ENCODE data around the gene MRPL40.

Gene MRPL40

GRCh38 chr22:19463008-19463407 lies 30.7 kb downstream of the MRPL40 start:
- Histone ChIP-seq H3K27ac (ENCODE audit: extremely low read depth, low read depth, low read length) (no peak overlapping the region), H3K4me1 (ENCODE audit: control insufficient read depth, insufficient read depth, low read length) (no peaks in the 10 kb centered on the region), H3K4me3 (ENCODE audit: low read depth, low read length) (no peak overlapping the region), H3K9me3 (ENCODE audit: control insufficient read depth, insufficient read depth, low read depth, low read length) (no peaks in the 10 kb centered on the region), H3K36me3 (ENCODE audit: control insufficient read depth in 2 of 2, insufficient read depth in 1 of 2, low read length in 2 of 2) (peaks cover 14 to 96% of the 10 kb centered on the region in 2 experiments; a peak in 2 of 3 replicates)
- ChIA-PET POLR2A (interaction anchor here (1.5 kb wide), 1 partner anchor 17 kb away, joined by 3 read pairs; the partner anchor contains the start of gene CDC45), CTCF (interaction anchor here (0.6 to 5.8 kb wide), 4 partner anchors 9 to 17 kb away, joined by 3 to 27 read pairs (median 6); partner anchors contain the start of gene UFD1)
- TF ChIP-seq ZNF354C (tag by site-specific recombination; IDR thresholded peaks at IDR 0.05; ENCODE audit: borderline replicate concordance, low read depth), result no peak
- no peak for TF ChIP-seq ZNF747 (tag by site-specific recombination; IDR thresholded peaks at IDR 0.05)
- TF ChIP-seq ZNF239 (tag by site-specific recombination; IDR thresholded peaks at IDR 0.05), result no peak
- TF ChIP-seq REST (tag by site-specific recombination; IDR thresholded peaks at IDR 0.05), result no peak
- no peak for TF ChIP-seq ZXDB (tag by site-specific recombination; IDR thresholded peaks at IDR 0.05)
- TF ChIP-seq ZNF146 (tag by site-specific recombination; IDR thresholded peaks at IDR 0.05), result no peak
- no peak for TF ChIP-seq KLF8 (tag by site-specific recombination; IDR thresholded peaks at IDR 0.05)
- no peak for TF ChIP-seq ZNF133 (tag by site-specific recombination; IDR thresholded peaks at IDR 0.05)
- TF ChIP-seq OVOL3 (tag by site-specific recombination; IDR thresholded peaks at IDR 0.05), result no peak
- no peak for TF ChIP-seq ZNF768 (tag by site-specific recombination; IDR thresholded peaks at IDR 0.05)
- TF ChIP-seq ZBTB20 (tag by site-specific recombination; IDR thresholded peaks at IDR 0.05), result no peak
- no peak for TF ChIP-seq ZNF350 (tag by site-specific recombination; IDR thresholded peaks at IDR 0.05)
- TF ChIP-seq, protein P1, sequence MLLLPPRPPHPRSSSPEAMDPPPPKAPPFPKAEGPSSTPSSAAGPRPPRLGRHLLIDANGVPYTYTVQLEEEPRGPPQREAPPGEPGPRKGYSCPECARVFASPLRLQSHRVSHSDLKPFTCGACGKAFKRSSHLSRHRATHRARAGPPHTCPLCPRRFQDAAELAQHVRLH (tag by site-specific recombination; IDR thresholded peaks at IDR 0.05), result no peak
- TF ChIP-seq ZNF645 (tag by site-specific recombination; IDR thresholded peaks at IDR 0.05), result no peak
- TF ChIP-seq ZNF132 (tag by site-specific recombination; IDR thresholded peaks at IDR 0.05; ENCODE audit: borderline replicate concordance), result no peak
- no peak for TF ChIP-seq ZNF214 (tag by site-specific recombination; IDR thresholded peaks at IDR 0.05; ENCODE audit: borderline replicate concordance)
- no peak for TF ChIP-seq HIC1 (tag by site-specific recombination; IDR thresholded peaks at IDR 0.05)
- TF ChIP-seq, protein P2, sequence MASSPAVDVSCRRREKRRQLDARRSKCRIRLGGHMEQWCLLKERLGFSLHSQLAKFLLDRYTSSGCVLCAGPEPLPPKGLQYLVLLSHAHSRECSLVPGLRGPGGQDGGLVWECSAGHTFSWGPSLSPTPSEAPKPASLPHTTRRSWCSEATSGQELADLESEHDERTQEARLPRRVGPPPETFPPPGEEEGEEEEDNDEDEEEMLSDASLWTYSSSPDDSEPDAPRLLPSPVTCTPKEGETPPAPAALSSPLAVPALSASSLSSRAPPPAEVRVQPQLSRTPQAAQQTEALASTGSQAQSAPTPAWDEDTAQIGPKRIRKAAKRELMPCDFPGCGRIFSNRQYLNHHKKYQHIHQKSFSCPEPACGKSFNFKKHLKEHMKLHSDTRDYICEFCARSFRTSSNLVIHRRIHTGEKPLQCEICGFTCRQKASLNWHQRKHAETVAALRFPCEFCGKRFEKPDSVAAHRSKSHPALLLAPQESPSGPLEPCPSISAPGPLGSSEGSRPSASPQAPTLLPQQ (tag by site-specific recombination; IDR thresholded peaks at IDR 0.05), result no peak
